K562 (cell line): ENCODE results near the gene EMD.

Experiments used
- ETS2 ChIP-seq: IDR thresholded peaks from 2 replicates; pipeline ENCODE4 v1.6.1; 2016; ENCODE audit warnings: borderline replicate concordance, missing genetic modification characterization, mild to moderate bottlenecking, moderate library complexity, missing compliant biosample characterization; ENCODE audit not compliant: poor library complexity, severe bottlenecking
- FOXP1 ChIP-seq: sonication (generic); formaldehyde crosslinking; IDR thresholded peaks from 2 replicates; pipeline ENCODE4 v1.8.0; 2022; ENCODE audit warnings: mild to moderate bottlenecking, missing genetic modification reagents
- GTF2F1 ChIP-seq: IDR thresholded peaks from 2 replicates; pipeline ENCODE4 v1.6.1; 2011; ENCODE audit warnings: low read depth, low read length, improper control_type of control experiment
- KLF1 ChIP-seq: fragments of 450-650 bp; IDR thresholded peaks from 2 replicates; pipeline ENCODE4 v1.6.1; 2016; ENCODE audit warnings: missing genetic modification characterization, missing compliant biosample characterization
- KLF6 ChIP-seq: fragments of 250-450 bp; sonication (Bioruptor Pico); IDR thresholded peaks from 2 replicates; pipeline ENCODE4 v1.4.0; 2020; ENCODE audit warnings: mild to moderate bottlenecking, moderate library complexity, borderline replicate concordance
- MAFF ChIP-seq: IDR thresholded peaks from 2 replicates; pipeline ENCODE4 v1.6.1; 2012; ENCODE audit warnings: low read length, improper control_type of control experiment
- MEF2A ChIP-seq: IDR thresholded peaks from 2 replicates; pipeline ENCODE4 v1.6.1; 2011; ENCODE audit warnings: low read depth, mild to moderate bottlenecking, low read length, moderate library complexity; ENCODE audit not compliant: control insufficient read depth
- POLR2AphosphoS5 ChIP-seq: IDR thresholded peaks from 2 replicates; pipeline ENCODE4 v1.6.1; 2011; ENCODE audit warnings: mild to moderate bottlenecking, low read depth, low read length, moderate library complexity; ENCODE audit not compliant: control insufficient read depth, insufficient read depth
- TF ChIP-seq, protein P1 (sequence below), 3 experiments: IDR thresholded peaks in 2 of 3; conservative IDR thresholded peaks in 1 of 3; 2 replicates each; pipeline ENCODE4 v1.5.1; 2011 to 2012; ENCODE audit warnings: low read length in 3 of 3, mild to moderate bottlenecking in 3 of 3, control low read depth in 2 of 3, improper control_type of control experiment in 1 of 3, inconsistent platforms in 1 of 3, low read depth in 1 of 3, mixed read lengths in 1 of 3, moderate library complexity in 1 of 3; ENCODE audit not compliant: insufficient read depth in 2 of 3

GRCh38 chrX:154426916-154427770, 48.0 kb downstream of the EMD start:
- no peak for TF ChIP-seq POLR2AphosphoS5
- no peak for TF ChIP-seq MEF2A
- TF ChIP-seq, protein P1, sequence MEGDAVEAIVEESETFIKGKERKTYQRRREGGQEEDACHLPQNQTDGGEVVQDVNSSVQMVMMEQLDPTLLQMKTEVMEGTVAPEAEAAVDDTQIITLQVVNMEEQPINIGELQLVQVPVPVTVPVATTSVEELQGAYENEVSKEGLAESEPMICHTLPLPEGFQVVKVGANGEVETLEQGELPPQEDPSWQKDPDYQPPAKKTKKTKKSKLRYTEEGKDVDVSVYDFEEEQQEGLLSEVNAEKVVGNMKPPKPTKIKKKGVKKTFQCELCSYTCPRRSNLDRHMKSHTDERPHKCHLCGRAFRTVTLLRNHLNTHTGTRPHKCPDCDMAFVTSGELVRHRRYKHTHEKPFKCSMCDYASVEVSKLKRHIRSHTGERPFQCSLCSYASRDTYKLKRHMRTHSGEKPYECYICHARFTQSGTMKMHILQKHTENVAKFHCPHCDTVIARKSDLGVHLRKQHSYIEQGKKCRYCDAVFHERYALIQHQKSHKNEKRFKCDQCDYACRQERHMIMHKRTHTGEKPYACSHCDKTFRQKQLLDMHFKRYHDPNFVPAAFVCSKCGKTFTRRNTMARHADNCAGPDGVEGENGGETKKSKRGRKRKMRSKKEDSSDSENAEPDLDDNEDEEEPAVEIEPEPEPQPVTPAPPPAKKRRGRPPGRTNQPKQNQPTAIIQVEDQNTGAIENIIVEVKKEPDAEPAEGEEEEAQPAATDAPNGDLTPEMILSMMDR (IDR thresholded peaks at IDR 0.05 in 2 of 3, conservative IDR thresholded peaks at IDR 0.05 in 1 of 3; ENCODE audit: insufficient read depth in 2 of 3, low read depth in 1 of 3, low read length in 3 of 3): no peak
- TF ChIP-seq KLF6 (CRISPR knock-in tag): no peak
- TF ChIP-seq KLF1 (tag): no peak
- TF ChIP-seq ETS2 (tag): no peak
- TF ChIP-seq MAFF: no peak
- TF ChIP-seq GTF2F1: no peak
- TF ChIP-seq FOXP1 (CRISPR knock-in tag): no peak
